Choroid plexus epithelial cell (primary cell): ENCODE results near the gene RNF8.
"Not testable (repeated sequence)": the region's sequence is repeated elsewhere in the genome, so short reads cannot be mapped to it uniquely, and the experiment has no call there.

Source experiments
- DNase-seq: peaks from one replicate; pipeline ENCODE4 v3.0.0-alpha.2; 2010; ENCODE audit warnings: low read depth
- H3K4me3 ChIP-seq: 2 replicates; pipeline ENCODE4 v1.5.1; 2011; ENCODE audit warnings: low read depth, mild to moderate bottlenecking, control low read depth, low read length, moderate library complexity
- CTCF ChIP-seq: conservative IDR thresholded peaks from 2 replicates; pipeline ENCODE4 v1.5.1; 2011; ENCODE audit warnings: low read depth, mild to moderate bottlenecking, control low read depth, inconsistent platforms, low read length, moderate library complexity

RNF8 gene

GRCh38 chr6:37399795-37400490 is 46.2 kb downstream of the RNF8 start:
- no peak for TF ChIP-seq CTCF
- DNase-seq, result no peak
- H3K4me3 ChIP-seq, result no peak overlapping the region

- not testable (repeated sequence) for DNase-seq, H3K4me3 ChIP-seq
These were observed 47.9 kb downstream of the RNF8 start for GRCh38 chr6:37401658-37402057.

DNA sequence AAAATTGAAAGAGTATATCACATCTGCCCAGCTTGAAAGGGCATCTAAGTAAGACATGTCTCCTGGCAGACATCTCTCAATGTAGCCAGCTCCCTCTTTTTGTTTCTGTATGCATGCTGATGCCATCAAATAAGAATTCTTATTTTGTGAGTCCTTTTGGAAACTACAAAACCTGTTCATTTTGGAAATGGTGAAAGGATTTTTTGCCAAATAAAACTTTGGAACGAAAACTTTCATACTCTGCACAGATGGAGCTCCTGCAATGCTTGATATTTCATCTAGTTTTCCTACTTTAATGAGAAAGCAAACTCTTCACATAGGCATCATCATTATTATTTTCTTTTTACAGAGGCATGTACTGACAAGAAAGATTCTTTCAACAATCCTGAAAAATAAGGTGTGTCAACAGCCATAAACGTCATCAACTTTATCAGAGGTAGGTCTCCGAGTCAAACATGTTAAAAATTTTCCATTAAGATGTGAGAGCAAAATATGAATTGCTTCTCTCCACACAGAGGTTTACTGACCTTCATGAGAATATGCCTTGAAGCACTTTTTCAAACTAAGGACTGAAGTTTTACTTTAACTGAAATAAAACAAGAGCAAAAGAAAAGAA is 53.1 kb downstream of the RNF8 start:
- H3K4me3 ChIP-seq, result no peak overlapping the region
- DNase-seq, result no peak
- no peak for TF ChIP-seq CTCF

DNA sequence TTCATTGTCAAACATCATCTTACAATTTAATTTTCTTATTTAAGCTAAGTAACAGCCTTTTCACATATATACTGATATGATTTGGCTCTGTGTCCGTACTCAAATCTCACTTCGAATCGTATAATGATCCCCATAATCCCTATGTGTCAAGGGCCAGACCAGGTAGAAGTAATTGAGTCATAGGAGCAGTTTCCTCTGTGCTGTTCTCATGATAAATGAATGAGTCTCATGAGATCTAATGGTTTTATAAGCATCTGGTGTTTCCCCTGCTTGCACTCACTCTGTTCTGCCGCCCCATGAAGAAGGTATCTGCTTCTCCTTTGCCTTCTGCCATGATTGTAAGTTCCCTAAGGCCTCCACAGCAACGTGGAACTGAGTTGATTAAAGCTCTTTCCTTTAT is 54.2 kb downstream of the RNF8 start:
- DNase-seq, result no peak
- no peak overlapping the region for H3K4me3 ChIP-seq
- no peak for TF ChIP-seq CTCF

- DNase-seq, result no peak
- no peak overlapping the region for H3K4me3 ChIP-seq
- TF ChIP-seq CTCF, result no peak
These were observed 55.7 kb downstream of the RNF8 start for GRCh38 chr6:37409501-37409900.

GRCh38 chr6:37417393-37417792 is 63.6 kb downstream of the RNF8 start:
- H3K4me3 ChIP-seq, result no peak overlapping the region
- no peak for TF ChIP-seq CTCF
- no peak for DNase-seq

- no peak for DNase-seq
- no peak overlapping the region for H3K4me3 ChIP-seq
- TF ChIP-seq CTCF, result no peak
These were observed 64.9 kb downstream of the RNF8 start for GRCh38 chr6:37418722-37419121.
